HG02885 (cell line): ENCODE measurements around the gene RUSC1.

Experiments used
- ATAC-seq: cut with Tn5 transposase; IDR thresholded peaks from one replicate; pipeline ENCODE4 v1.9.1; 2021; ENCODE audit warnings: mild to moderate bottlenecking; ENCODE audit not compliant: unreplicated experiment, poor library complexity

Gene RUSC1

GRCh38 chr1:155294520-155295182 is 26.0 kb upstream of the RUSC1 start:
- ATAC-seq, result no peak

DNA sequence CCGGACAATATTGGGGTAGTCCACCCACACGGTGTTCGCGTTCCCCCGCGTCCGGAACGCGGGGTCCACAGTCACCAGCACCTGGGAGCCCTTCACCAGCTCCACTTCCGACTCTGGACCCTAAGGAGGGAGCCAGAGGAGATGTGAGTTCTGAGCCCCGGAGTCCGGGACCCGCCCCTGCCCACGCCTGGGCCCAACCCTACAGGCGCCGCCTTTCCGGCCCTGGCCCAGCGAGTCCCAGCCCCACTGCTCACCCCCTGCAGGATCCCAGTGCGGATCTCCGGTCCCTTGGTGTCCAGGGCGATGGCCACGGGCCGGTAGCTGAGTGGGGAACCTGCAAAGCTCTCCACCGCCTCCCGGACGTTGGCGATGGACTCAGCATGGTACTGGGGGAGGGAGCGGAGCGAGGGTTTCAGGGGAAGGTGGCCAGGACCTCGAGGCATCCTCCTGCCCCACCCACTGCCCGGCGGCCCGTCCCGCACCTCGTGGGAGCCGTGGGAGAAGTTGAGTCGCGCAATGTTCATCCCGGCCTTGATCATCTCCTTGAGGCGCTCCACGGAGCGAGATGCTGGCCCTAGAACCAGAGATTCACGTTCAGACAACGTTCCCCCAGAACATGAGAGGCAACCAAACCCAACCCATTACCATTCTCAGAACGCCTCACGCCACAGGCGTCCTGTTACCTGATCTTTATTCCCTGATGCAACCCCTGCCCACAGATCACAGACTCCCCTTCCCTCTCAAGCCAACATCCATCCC is 25.3 kb upstream of the RUSC1 start:
- ATAC-seq, result no peak

DNA sequence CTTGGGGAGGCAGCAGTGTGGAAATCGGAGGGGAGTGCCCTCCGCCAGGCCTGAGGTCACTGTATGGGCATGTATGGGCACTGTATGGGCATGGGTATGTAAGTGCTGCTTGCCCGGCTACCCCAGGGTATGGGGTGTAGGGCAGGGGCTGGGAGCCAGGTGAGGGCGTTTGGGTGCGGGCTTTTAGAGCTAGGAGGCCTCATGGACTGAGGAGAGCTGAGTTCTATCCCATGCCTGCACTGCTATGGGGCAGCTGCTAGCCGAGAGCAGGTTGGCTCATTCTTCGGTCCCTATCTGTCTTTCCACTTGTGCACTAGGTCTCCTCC is 24.8 kb upstream of the RUSC1 start:
- no peak for ATAC-seq

DNA sequence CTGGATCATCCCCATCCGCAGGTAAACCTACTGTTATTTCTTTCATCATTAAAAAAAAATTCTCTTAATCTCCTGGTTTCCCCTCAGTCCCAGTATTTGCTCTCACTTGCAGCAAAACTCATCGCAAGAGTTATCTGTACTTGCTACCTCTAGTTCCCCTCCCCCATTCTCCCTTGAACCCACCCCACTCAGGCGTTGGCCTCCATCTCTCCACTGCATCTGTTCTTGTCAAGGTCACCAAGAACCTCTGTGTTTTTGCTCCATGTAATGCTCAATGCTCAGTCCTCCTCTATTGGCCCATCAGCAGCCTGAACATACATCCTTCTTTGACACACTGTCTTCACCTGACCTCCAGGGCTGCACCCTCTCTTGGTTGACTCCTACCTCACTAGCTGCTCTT is 24.0 kb upstream of the RUSC1 start:
- no peak for ATAC-seq

DNA sequence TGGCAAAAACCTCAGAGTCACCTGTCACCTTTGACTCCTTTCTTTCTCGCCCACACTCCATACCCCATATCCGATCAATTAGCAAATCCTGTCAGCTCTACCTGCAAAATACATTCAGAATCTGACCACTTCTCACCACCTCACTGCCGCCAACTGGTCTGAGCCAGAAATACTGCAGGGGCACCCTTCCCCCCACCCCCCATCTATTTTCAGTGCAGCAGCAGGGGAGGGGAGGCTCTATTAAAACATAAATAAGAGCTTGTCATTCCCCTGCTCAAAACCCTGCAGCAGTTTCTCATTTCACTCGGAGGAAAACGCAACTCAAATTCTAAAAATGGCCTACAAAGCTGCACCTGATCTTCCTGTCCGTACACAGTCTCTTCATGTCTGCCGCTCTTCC is 23.3 kb upstream of the RUSC1 start:
- no peak for ATAC-seq

- ATAC-seq, result no peak
These were observed 20.7 kb upstream of the RUSC1 start for GRCh38 chr1:155300024-155300423.

DNA sequence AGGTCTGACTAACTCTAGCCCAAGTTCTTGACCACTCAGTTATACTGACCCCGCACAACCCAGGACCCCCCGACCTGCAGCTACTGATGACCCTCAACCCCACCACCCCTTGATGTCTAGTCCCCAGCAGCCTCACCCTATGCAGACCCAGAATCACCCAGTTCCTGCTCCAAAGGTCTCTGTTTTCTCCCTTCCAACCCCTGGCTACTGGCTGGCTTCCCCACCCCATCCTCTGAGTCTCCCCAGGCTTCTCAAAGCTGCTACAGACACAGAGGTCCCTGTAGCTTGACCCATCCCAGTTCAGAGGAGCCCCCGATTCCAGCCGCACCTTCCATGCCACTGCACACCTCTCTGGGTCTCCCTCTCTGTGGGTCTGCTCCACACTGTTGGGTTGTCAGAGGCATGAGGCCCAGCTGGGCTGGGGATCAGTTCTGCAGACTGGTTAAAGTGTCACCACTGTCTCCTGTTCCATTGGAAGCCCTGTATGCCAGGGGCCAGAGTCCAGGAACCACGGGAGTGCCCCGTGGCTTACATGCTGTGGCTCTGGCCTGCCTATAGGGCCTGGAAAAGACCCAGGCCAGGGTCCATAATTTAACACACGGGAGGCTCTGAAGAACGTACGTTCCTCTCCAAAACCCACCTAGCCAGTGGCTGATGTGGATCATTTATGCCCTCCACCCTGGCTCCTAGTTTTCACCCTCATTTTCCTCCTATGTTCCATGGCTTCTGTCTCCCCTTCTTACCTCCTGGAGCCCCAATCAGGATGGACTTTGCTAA is 20.0 kb upstream of the RUSC1 start:
- ATAC-seq, result no peak

DNA sequence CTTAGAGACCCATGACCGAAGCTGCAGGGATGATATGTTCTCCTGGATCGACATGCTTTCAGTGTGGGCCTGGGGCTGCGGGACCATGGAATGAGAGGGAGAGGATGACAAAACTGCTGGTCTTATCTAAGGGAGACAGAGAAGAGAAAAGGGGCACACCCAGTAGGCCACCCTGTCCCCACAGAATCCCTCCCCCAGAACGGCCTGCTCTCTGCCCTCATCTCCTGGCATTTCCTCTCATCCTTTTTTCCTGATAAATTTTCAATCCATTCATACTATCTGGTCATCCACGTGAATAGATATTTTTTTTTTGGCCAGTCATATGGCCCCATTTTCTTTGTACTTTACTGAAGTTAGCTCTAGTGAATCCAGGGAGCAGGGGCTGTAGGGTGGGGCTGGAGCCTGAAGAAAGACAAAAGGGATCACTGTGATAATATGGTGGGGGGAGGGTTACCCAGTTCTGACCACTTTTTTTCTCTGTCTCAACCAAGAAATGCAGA is 19.3 kb upstream of the RUSC1 start, which contains the start of gene PKLR:
PKLR (minus strand) TSS at position 97 of the 500 bp plus-strand sequence; CDS start at position 54, 43 bp downstream.
- ATAC-seq, result no peak

GRCh38 chr1:155304558-155305063 is 16.1 kb upstream of the RUSC1 start:
- ATAC-seq, result no peak

GRCh38 chr1:155305881-155306391 is 14.8 kb upstream of the RUSC1 start:
- ATAC-seq, result no peak

DNA sequence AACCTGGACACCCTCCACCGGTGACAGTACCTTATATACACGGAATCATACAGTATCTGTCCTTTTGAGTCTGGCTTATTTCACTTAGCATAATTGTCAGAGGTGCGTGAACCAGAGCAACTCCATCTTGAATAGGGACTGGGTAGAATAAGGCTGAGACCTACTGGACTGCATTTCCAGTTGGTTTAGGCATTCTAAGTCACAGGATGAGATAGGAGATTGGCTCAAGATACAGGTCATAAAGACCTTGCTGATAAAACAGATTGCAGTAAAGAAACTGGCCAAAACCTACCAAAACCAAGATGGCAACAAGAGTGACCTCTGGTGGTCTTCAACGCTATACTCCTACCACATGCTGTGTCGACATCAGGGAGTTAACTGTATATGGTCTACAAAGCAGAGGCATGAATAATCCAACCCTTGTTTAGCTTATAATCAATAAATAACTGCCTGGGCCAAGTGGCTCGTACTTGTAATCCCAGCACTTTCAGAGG is 13.4 kb upstream of the RUSC1 start:
- no peak for ATAC-seq

DNA sequence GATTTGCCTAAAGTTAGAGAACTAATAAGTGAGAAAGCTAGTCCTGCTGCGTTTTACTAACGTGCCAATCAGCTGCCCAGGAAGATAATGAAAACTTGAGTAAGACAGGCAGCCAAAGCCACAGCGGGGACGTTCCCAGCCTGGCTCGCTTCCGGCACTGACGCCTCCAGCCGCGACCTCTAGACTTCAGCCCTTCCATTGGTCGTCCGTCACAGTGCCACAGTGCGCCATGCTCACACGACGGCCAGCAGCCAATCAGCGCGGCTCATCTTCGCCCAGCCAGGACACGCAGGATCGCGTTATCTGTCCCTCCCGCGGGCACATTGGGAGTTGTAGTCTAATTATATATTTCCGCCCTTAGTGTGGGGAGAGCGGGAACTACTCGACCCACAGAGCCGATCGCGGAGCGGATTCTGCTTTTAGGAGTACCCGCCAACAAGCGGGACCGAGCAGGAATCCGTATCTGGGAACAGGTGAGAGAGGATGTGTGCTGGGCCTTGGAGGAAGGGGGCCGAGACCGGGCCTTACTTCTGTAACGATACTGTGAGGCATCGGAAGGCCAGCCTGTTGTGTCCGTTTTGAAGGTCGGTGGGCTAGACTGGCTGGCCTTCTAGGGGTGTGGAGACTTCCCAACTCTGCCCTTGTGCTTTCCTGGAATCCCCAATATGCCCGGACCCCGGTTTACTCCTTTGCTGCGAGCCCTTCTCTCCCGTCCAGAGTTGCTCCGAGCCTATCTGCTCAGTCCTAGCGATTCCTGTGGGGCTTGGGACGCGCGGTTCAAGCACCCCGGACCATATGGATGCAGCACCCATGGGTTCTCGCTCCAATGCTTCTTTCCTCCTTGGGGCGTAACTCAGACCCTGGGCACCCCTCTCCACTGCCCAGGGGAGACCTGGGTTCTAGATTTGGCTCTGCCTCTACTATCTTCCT is 11.9 kb upstream of the RUSC1 start, which contains the start of gene FDPS:
FDPS (plus strand) TSS at position 374 of the 930 bp plus-strand sequence. CDS start 924 bp downstream, outside the sequence.
- ATAC-seq, result peak; percentile 97

GRCh38 chr1:155309423-155310021 is 11.2 kb upstream of the RUSC1 start:
- no peak for ATAC-seq

DNA sequence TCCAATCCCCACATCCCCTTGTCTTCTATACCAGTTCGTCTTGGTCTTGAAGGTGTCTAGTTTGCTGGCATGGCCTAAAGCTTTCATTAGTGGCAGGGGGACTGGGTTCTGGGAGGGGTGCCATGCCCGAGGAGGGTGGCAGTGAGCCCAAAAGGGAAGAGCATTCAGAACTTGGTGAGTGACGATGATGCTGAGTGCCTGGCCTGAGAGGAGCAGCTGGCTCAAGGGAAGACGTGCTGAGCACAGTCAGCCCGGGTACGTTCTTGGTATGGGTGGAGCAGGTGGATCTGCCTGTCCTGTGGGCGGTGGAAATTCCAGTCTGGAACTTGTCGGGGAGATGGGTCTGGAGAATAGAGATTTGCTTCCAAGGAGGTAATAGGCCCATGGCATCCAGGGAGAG is 7.4 kb upstream of the RUSC1 start:
- no peak for ATAC-seq

DNA sequence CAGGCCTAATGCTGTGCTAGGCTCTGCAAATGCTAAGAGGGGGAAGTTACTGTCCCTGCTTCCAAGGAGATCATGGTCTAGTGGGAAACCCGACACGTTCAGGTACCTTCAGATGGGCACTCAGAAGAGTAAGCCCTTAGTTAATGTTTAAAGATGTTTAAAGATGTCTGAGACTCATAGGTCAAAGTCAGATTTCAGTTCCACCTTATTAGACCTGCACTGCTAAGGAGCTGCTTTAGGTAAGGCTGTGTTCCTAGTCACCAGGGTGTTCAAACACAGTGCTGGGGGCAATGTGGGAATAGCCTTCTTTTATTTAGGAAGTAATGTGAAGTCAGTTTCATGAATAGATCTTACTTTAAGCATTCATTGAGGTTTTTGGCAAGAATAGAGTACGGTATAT is 3.8 kb upstream of the RUSC1 start:
- no peak for ATAC-seq

DNA sequence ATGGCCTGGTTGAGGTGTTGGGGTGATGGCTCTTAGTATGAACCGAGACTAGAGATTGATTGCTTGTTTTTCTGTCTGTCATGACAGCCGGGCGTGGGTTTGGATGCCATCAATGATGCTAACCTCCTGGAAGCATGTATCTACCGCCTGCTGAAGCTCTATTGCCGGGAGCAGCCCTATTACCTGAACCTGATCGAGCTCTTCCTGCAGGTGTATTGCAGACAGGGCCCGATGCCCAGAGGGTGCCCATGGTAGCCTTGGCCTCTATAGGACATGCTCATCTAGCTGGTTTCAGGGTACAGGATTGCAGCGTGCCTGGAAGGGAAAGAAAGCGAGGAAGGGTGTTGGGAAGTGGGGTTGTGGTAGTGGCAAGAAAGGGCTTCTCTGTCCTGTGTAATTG is 2.6 kb upstream of the RUSC1 start:
- ATAC-seq, result no peak

DNA sequence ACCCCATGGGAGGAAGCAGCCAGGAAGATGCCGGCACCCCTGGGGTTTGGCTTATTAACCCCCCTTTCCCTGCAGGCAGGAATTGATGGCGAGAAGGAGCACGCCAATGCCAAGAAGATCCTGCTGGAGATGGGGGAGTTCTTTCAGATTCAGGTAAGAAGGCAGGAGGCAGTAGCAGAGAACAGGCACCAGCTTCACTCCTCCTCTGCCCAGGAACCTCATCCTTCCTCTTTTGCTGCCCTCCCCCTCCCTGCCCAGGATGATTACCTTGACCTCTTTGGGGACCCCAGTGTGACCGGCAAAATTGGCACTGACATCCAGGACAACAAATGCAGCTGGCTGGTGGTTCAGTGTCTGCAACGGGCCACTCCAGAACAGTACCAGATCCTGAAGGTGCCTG is 1.2 kb upstream of the RUSC1 start:
- no peak for ATAC-seq

GRCh38 chr1:155320252-155320651 is 442 bp upstream of the RUSC1 start:
- ATAC-seq, result no peak
